ENCODE data around the gene KLK8. TPM values are rescaled to one million over a fixed set of nuclear protein-coding genes. Genes with fewer than 3 reads are reported as not detected.

Gene KLK8
- total and polyA plus RNA-seq, 11 donors: 1.9 TPM; not detected in 10

GRCh38 chr19:50952910-50953309 is 48.5 kb downstream of the KLK8 start, which contains the start of gene KLK5:
Gene KLK5 (minus strand): TSS chr19:50953038. CDS start chr19:50952657, 381 bp downstream.
- no peak for TF ChIP-seq CTCF (IDR thresholded peaks at IDR 0.05)
- no peak for TF ChIP-seq POLR2A (IDR thresholded peaks at IDR 0.05)
- peaks cover 0 to 31% (median 4%) of the 10 kb centered on the region in 9 donors for H3K27me3 ChIP-seq
- H3K9me3 ChIP-seq: no peaks in the 10 kb centered on the region
- WGBS, 4 donors: 7 to 11% (median 10%) methylated on average over 5 to 7 of the region's 7 CpGs
- intact Hi-C loops (cut with DNase I): no loop called here
- DNase-seq (no peak), ATAC-seq (no peak)
- no peaks in the 10 kb centered on the region for H3K36me3 ChIP-seq
- H3K4me1 ChIP-seq: no peaks in the 10 kb centered on the region
- no peak within 1 kb of the TSS for H3K27ac ChIP-seq
- H3K4me3 ChIP-seq: no peak within 1 kb of the TSS

- ATAC-seq (no peak), DNase-seq (no peak)
- Histone ChIP-seq H3K27ac (no peak overlapping the region), H3K4me3 (no peak overlapping the region), H3K27me3 (peaks cover 0 to 18% (median 4%) of the 10 kb centered on the region in 9 donors), H3K36me3 (no peaks in the 10 kb centered on the region), H3K9me3 (no peaks in the 10 kb centered on the region), H3K4me1 (no peaks in the 10 kb centered on the region)
- no peak for TF ChIP-seq CTCF (IDR thresholded peaks at IDR 0.05)
- no peak for TF ChIP-seq POLR2A (IDR thresholded peaks at IDR 0.05)
- WGBS, 4 donors: 50 to 64% (median 57%) methylated on average over 18 to 19 of the region's 19 CpGs
- intact Hi-C loops (cut with DNase I): no loop called here
Observed at GRCh38 chr19:50949861-50950260, 51.5 kb downstream of the KLK8 start.

GRCh38 chr19:50947123-50947522 is 54.3 kb downstream of the KLK8 start:
- Histone ChIP-seq H3K27ac (no peak overlapping the region), H3K27me3 (peaks cover 0 to 8% (median 3%) of the 10 kb centered on the region in 9 donors), H3K4me1 (no peaks in the 10 kb centered on the region), H3K9me3 (peaks cover 0 to 5% (median 0%) of the 10 kb centered on the region in 12 donors), H3K36me3 (no peaks in the 10 kb centered on the region), H3K4me3 (no peak overlapping the region)
- 78 to 83% (median 78%) methylated on average over 4 of the region's 4 CpGs for WGBS, 4 donors
- TF ChIP-seq CTCF (IDR thresholded peaks at IDR 0.05) (no peak), POLR2A (IDR thresholded peaks at IDR 0.05) (no peak)
- ATAC-seq (no peak), DNase-seq (no peak)
- intact Hi-C loops (cut with DNase I): no loop called here

Other genes starting within 250 kb of the KLK8 start
- gene GPR32, start 231.1 kb downstream of the KLK8 start, total RNA-seq: not detected
- gene GPR32, start 231.1 kb downstream of the KLK8 start, polyA plus RNA-seq: not detected
- gene ACP4, start 211.2 kb downstream of the KLK8 start, total RNA-seq: not detected
- gene ACP4, start 211.2 kb downstream of the KLK8 start, polyA plus RNA-seq: not detected
- gene KLK1, start 177.8 kb downstream of the KLK8 start, total RNA-seq: 1 to 10 TPM in 1 of 9 donors, under 1 TPM in 3, not detected in 5; 0.53 to 1.4 (median 0.74) TPM
- under 1 TPM; 0.50 to 0.51 TPM for gene KLK1, start 177.8 kb downstream of the KLK8 start, polyA plus RNA-seq
- not detected for gene KLK15, start 168.0 kb downstream of the KLK8 start, total RNA-seq
- gene KLK15, start 168.0 kb downstream of the KLK8 start, polyA plus RNA-seq: not detected
- not detected for gene KLK3, start 146.7 kb downstream of the KLK8 start, total RNA-seq
- gene KLK3, start 146.7 kb downstream of the KLK8 start, polyA plus RNA-seq: not detected
- not detected for gene KLK2, start 128.2 kb downstream of the KLK8 start, total RNA-seq
- not detected for gene KLK2, start 128.2 kb downstream of the KLK8 start, polyA plus RNA-seq
- gene KLK4, start 90.2 kb downstream of the KLK8 start, total RNA-seq: not detected
- gene KLK4, start 90.2 kb downstream of the KLK8 start, polyA plus RNA-seq: not detected
- gene KLK5, start 48.6 kb downstream of the KLK8 start, total RNA-seq: 1 to 10 TPM in 1 of 9 donors, not detected in 8; 5.4 TPM
- not detected for gene KLK5, start 48.6 kb downstream of the KLK8 start, polyA plus RNA-seq
- gene KLK6, start 32.0 kb downstream of the KLK8 start, total RNA-seq: not detected
- not detected for gene KLK6, start 32.0 kb downstream of the KLK8 start, polyA plus RNA-seq
- gene KLK7, start 17.7 kb downstream of the KLK8 start, total RNA-seq: 1 to 10 TPM in 1 of 9 donors, not detected in 8; 4.1 TPM
- gene KLK7, start 17.7 kb downstream of the KLK8 start, polyA plus RNA-seq: not detected
- 1 to 10 TPM in 1 of 9 donors, under 1 TPM in 4, not detected in 4; 0.12 to 4.0 (median 0.37) TPM for gene KLK10, start 18.1 kb upstream of the KLK8 start, total RNA-seq
- under 1 TPM in 1 of 2 donors, not detected in 1; 0.33 TPM for gene KLK10, start 18.1 kb upstream of the KLK8 start, polyA plus RNA-seq
- gene KLK11, start 25.0 kb upstream of the KLK8 start, total RNA-seq: 10 to 100 TPM in 1 of 9 donors, under 1 TPM in 1, not detected in 7; 0.32 to 19.1 TPM
- under 1 TPM; 0.35 to 0.42 TPM for gene KLK11, start 25.0 kb upstream of the KLK8 start, polyA plus RNA-seq
- not detected for gene KLK12, start 33.4 kb upstream of the KLK8 start, total RNA-seq
- not detected for gene KLK12, start 33.4 kb upstream of the KLK8 start, polyA plus RNA-seq
- 1 to 10 TPM in 1 of 9 donors, not detected in 8; 2.2 TPM for gene KLK13, start 63.5 kb upstream of the KLK8 start, total RNA-seq
- gene KLK13, start 63.5 kb upstream of the KLK8 start, polyA plus RNA-seq: under 1 TPM in 1 of 2 donors, not detected in 1; 0.90 TPM
- under 1 TPM in 6 of 9 donors, not detected in 3; 0.23 to 0.64 (median 0.34) TPM for gene KLK14, start 81.3 kb upstream of the KLK8 start, total RNA-seq
- under 1 TPM in 1 of 2 donors, not detected in 1; 0.17 TPM for gene KLK14, start 81.3 kb upstream of the KLK8 start, polyA plus RNA-seq
- 10 to 100 TPM in 1 of 9 donors, 1 to 10 TPM in 8; 2.5 to 11.2 (median 4.2) TPM for gene CTU1, start 106.8 kb upstream of the KLK8 start, total RNA-seq
- 1 to 10 TPM; 1.4 to 2.4 TPM for gene CTU1, start 106.8 kb upstream of the KLK8 start, polyA plus RNA-seq
- 10 to 100 TPM in 1 of 9 donors, 1 to 10 TPM in 6, under 1 TPM in 2; 0.35 to 18.5 (median 1.7) TPM for gene SIGLEC9, start 123.3 kb upstream of the KLK8 start, total RNA-seq
- 1 to 10 TPM in 1 of 2 donors, under 1 TPM in 1; 0.27 to 2.0 TPM for gene SIGLEC9, start 123.3 kb upstream of the KLK8 start, polyA plus RNA-seq
- 1 to 10 TPM in 3 of 9 donors, under 1 TPM in 4, not detected in 2; 0.51 to 6.1 (median 0.63) TPM for gene SIGLEC7, start 140.7 kb upstream of the KLK8 start, total RNA-seq
- 1 to 10 TPM; 1.0 to 1.2 TPM for gene SIGLEC7, start 140.7 kb upstream of the KLK8 start, polyA plus RNA-seq
- gene CD33, start 223.5 kb upstream of the KLK8 start, total RNA-seq: 10 to 100 TPM in 2 of 9 donors, 1 to 10 TPM in 7; 1.1 to 46.6 (median 3.2) TPM
- 1 to 10 TPM; 1.7 to 2.3 TPM for gene CD33, start 223.5 kb upstream of the KLK8 start, polyA plus RNA-seq
- gene SIGLECL1, start 249.5 kb upstream of the KLK8 start, total RNA-seq: not detected
- not detected for gene SIGLECL1, start 249.5 kb upstream of the KLK8 start, polyA plus RNA-seq

Data from heart left ventricle (tissue), 16 donors.